ENCODE results near the gene C6orf89.

DNA sequence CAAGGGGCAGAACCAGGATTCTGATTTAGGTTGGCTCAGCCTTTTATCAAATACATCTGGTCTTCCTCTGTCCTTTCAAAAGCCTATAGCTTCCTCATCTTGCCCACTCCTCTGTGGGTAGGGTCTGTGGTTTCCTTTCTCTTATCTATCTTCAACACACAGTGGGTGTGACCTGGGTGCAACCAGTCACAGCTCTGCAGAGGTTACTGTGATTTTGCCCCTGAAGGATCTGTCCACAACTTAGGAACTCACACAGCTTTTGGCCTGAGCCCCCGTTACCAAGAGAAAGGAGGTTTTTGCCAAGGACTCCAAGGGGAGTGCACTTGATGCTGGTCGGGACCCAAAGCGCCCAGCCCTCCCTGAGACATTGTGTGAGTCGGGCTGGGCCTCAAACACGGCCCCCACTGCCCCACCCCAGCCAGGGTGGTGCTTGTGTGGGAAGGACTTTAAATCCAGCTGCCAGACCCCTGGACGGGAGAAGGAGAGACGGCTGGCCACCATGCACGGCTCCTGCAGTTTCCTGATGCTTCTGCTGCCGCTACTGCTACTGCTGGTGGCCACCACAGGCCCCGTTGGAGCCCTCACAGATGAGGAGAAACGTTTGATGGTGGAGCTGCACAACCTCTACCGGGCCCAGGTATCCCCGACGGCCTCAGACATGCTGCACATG, 68.6 kb downstream of the C6orf89 start, which contains the start of gene PI16:
- no peak for TF ChIP-seq POLR2AphosphoS5 (IDR thresholded peaks at IDR 0.05; ENCODE audit: low read depth, low read length)
- no peak for TF ChIP-seq SIN3A (IDR thresholded peaks at IDR 0.05; ENCODE audit: borderline replicate concordance, insufficient read depth, low read length)
